Sigmoid colon (tissue), 7 donors: ENCODE results near the gene NID2. TPM values are rescaled to one million over a fixed set of nuclear protein-coding genes. Genes with fewer than 3 reads are reported as not detected.

ENCODE experiments used
- DNase-seq: peaks from one replicate; pipeline ENCODE4 v3.0.0-alpha.2; 2019
- H3K27ac ChIP-seq, 4 donors: fragments of 200-600 bp; sonication (generic); one replicate each; pipeline ENCODE4 v1.5.1; 2016 to 2019; ENCODE audit warnings: mild to moderate bottlenecking in 1 of 4
- H3K27me3 ChIP-seq, 3 donors: fragments of 200-600 bp; sonication (generic); one replicate each; pipeline ENCODE4 v1.5.1; 2019; ENCODE audit warnings: mild to moderate bottlenecking in 1 of 3
- H3K36me3 ChIP-seq, 4 donors: fragments of 200-600 bp; sonication (generic); one replicate each; pipeline ENCODE4 v1.5.1; 2016 to 2019
- H3K4me1 ChIP-seq, 4 donors: fragments of 200-600 bp; sonication (generic); one replicate each; pipeline ENCODE4 v1.5.1; 2017 to 2019
- H3K4me3 ChIP-seq, 4 donors: fragments of 200-600 bp; sonication (generic); one replicate each; pipeline ENCODE4 v1.5.1; 2017 to 2019; ENCODE audit warnings: mild to moderate bottlenecking in 2 of 4, moderate library complexity in 1 of 4
- H3K9me3 ChIP-seq, 4 donors: fragments of 200-600 bp in 3 of 4; sonication (generic) in 3 of 4; one replicate each; pipeline versions ENCODE4 v1.5.1 to v1.6.1; 2013 to 2019
- EP300 ChIP-seq, 4 donors: sonication (generic); formaldehyde crosslinking; IDR thresholded peaks; one replicate each; pipeline ENCODE4 v1.6.1; 2017; ENCODE audit warnings: antibody characterized with exemption in 4 of 4
- POLR2A ChIP-seq, 2 donors: fragments of 450-650 bp; IDR thresholded peaks; one replicate each; pipeline ENCODE4 v1.6.1; 2016; ENCODE audit warnings: antibody characterized with exemption in 2 of 2, mild to moderate bottlenecking in 2 of 2, moderate library complexity in 2 of 2
- POLR2AphosphoS5 ChIP-seq, 4 donors: sonication (generic); formaldehyde crosslinking; IDR thresholded peaks; one replicate each; pipeline ENCODE4 v1.6.1; 2017; ENCODE audit warnings: antibody characterized with exemption in 4 of 4
- WGBS, 2 donors: extraction: QIAGEN DNeasy Blood & Tissue Kit; methylation state at CpG; one replicate each; pipeline ENCODE4 v1.1.7; 2013; 5-methylcytosine and 5-hydroxymethylcytosine counted together
- intact Hi-C: fragments of 100-400 bp; cut with DNase I; formaldehyde crosslinking; loops from one replicate; pipeline ENCODE4 v1.15.1; 2023
- polyA plus RNA-seq, 3 donors: library from polyadenylated mRNA; stranded (reverse); fragments of 200-250 nt; gene quantifications; one replicate each; pipeline ENCODE4 v1.2.3, GENCODE V29; 2013
- total RNA-seq, 4 donors: library from RNA; depleted of rRNA; stranded (reverse); fragments of >200 nt; gene quantifications; one replicate each; pipeline ENCODE4 v1.1.0, GENCODE V29; 2016
- TF ChIP-seq, protein P1 (sequence below), 4 experiments: fragments of 450-650 bp in 3 of 4; fragments of 200-600 bp in 1 of 4; IDR thresholded peaks; one replicate each; pipeline ENCODE4 v1.5.1; 2016 to 2019; ENCODE audit warnings: antibody characterized with exemption in 4 of 4, mild to moderate bottlenecking in 3 of 4, moderate library complexity in 2 of 4
- donor health status: healthy with polysubstance abuse.
- donor health status: Bipolar disorder and iron deficiency.
- donor health status: healthy.

The NID2 gene
- total and polyA plus RNA-seq, 7 donors: 0.46 to 52.9 (median 26.4) TPM

DNA sequence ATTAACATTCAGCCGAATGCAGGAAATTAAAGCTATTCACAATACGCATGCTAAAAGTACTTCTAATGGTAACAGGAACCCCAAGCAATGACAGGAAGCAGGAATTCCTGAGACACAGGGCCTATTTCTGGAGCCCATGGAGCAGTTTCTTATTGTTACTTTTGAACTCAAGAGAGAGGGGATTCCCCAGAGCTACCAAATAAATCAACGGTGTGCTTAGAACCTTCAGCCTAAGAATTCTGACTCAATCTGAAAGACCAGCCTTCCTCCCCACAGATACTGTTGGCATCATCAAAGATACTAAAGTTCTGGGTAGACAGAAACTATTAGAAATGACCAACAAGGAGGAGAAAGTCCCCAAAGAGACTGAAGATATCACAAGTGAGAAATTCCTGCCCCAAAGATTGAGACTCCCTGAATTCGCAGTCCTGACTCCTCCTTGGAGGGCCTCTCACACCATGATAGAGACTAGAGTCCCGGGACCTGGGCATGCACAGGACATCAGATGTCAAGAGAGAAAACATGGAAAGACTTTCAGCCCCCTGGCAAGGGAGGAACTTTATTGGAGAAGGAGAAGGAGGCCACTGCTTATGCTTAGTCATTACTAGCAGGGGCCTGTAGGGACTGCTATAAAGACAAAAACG is 46.8 kb downstream of the NID2 start:
- no peak for TF ChIP-seq EP300 (IDR thresholded peaks at IDR 0.05)
- TF ChIP-seq POLR2A (IDR thresholded peaks at IDR 0.05): no peak
- TF ChIP-seq, protein P1, sequence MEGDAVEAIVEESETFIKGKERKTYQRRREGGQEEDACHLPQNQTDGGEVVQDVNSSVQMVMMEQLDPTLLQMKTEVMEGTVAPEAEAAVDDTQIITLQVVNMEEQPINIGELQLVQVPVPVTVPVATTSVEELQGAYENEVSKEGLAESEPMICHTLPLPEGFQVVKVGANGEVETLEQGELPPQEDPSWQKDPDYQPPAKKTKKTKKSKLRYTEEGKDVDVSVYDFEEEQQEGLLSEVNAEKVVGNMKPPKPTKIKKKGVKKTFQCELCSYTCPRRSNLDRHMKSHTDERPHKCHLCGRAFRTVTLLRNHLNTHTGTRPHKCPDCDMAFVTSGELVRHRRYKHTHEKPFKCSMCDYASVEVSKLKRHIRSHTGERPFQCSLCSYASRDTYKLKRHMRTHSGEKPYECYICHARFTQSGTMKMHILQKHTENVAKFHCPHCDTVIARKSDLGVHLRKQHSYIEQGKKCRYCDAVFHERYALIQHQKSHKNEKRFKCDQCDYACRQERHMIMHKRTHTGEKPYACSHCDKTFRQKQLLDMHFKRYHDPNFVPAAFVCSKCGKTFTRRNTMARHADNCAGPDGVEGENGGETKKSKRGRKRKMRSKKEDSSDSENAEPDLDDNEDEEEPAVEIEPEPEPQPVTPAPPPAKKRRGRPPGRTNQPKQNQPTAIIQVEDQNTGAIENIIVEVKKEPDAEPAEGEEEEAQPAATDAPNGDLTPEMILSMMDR (IDR thresholded peaks at IDR 0.05): no peak
- no peak for TF ChIP-seq POLR2AphosphoS5 (IDR thresholded peaks at IDR 0.05)
- Histone ChIP-seq H3K36me3 (peaks cover 13 to 48% (median 16%) of the 10 kb centered on the region in 4 donors), H3K4me3 (no peak overlapping the region), H3K27ac (no peak overlapping the region), H3K4me1 (peaks cover 0 to 12% (median 4%) of the 10 kb centered on the region in 4 donors), H3K9me3 (peaks cover 0 to 3% (median 0%) of the 10 kb centered on the region in 4 donors), H3K27me3 (no peaks in the 10 kb centered on the region)
- intact Hi-C loops: no loop called here
- DNase-seq: no peak
- whole genome bisulfite sequencing, 2 donors: 44 to 55% methylated on average over 6 of the region's 6 CpGs

- H3K27me3 ChIP-seq: no peaks in the 10 kb centered on the region
- TF ChIP-seq POLR2AphosphoS5 (IDR thresholded peaks at IDR 0.05) (no peak), EP300 (IDR thresholded peaks at IDR 0.05) (no peak), POLR2A (IDR thresholded peaks at IDR 0.05) (no peak)
- TF ChIP-seq, protein P1 (IDR thresholded peaks at IDR 0.05): no peak
- peaks cover 13 to 40% (median 16%) of the 10 kb centered on the region in 4 donors for H3K36me3 ChIP-seq
- DNase-seq: no peak
- intact Hi-C loops: no loop called here
- H3K27ac ChIP-seq: peak overlapping the region in 1 of 4 donors; percentile 6
- peaks cover 0 to 12% (median 4%) of the 10 kb centered on the region in 4 donors for H3K4me1 ChIP-seq
- H3K4me3 ChIP-seq: no peak overlapping the region
- WGBS, 2 donors: 33 to 38% methylated on average over 7 of the region's 7 CpGs
- peaks cover 0 to 3% (median 0%) of the 10 kb centered on the region in 4 donors for H3K9me3 ChIP-seq
These were observed 47.8 kb downstream of the NID2 start for GRCh38 chr14:52020866-52021717.

- peaks cover 0 to 3% (median 0%) of the 10 kb centered on the region in 4 donors for H3K9me3 ChIP-seq
- H3K36me3 ChIP-seq: peaks cover 13 to 40% (median 16%) of the 10 kb centered on the region in 4 donors
- H3K4me3 ChIP-seq: no peak overlapping the region
- no peaks in the 10 kb centered on the region for H3K27me3 ChIP-seq
- no peak for DNase-seq
- H3K4me1 ChIP-seq: peaks cover 0 to 12% (median 4%) of the 10 kb centered on the region in 4 donors
- intact Hi-C loops: no loop called here
- 12 to 52% methylated on average over 5 of the region's 5 CpGs for WGBS, 2 donors
- TF ChIP-seq POLR2A (IDR thresholded peaks at IDR 0.05): no peak
- TF ChIP-seq, protein P1 (IDR thresholded peaks at IDR 0.05): no peak
- TF ChIP-seq POLR2AphosphoS5 (IDR thresholded peaks at IDR 0.05): no peak
- no peak for TF ChIP-seq EP300 (IDR thresholded peaks at IDR 0.05)
- no peak overlapping the region for H3K27ac ChIP-seq
These were observed 48.6 kb downstream of the NID2 start for GRCh38 chr14:52020161-52020714.

GRCh38 chr14:52018970-52019369 is 49.9 kb downstream of the NID2 start:
- H3K4me1 ChIP-seq: peaks cover 0 to 16% (median 5%) of the 10 kb centered on the region in 4 donors
- intact Hi-C loops: no loop called here
- H3K27ac ChIP-seq: no peak overlapping the region
- H3K4me3 ChIP-seq: no peak overlapping the region
- peaks cover 13 to 51% (median 16%) of the 10 kb centered on the region in 4 donors for H3K36me3 ChIP-seq
- TF ChIP-seq POLR2A (IDR thresholded peaks at IDR 0.05): no peak
- no peak for TF ChIP-seq EP300 (IDR thresholded peaks at IDR 0.05)
- TF ChIP-seq, protein P1 (IDR thresholded peaks at IDR 0.05): no peak
- no peak for TF ChIP-seq POLR2AphosphoS5 (IDR thresholded peaks at IDR 0.05)
- no peak for DNase-seq
- WGBS, 2 donors: 97 to 98% methylated on average over 8 of the region's 8 CpGs
- H3K27me3 ChIP-seq: no peaks in the 10 kb centered on the region
- H3K9me3 ChIP-seq: no peaks in the 10 kb centered on the region
